GM12878 (cell line): ENCODE data around the gene AIRE. TPM values are rescaled to one million over a fixed set of nuclear protein-coding genes. Genes with fewer than 3 reads are reported as not detected.

ENCODE experiments used
- polyA plus RNA-seq, 11 experiments: library from polyadenylated mRNA; depleted of rRNA in 4 of 11; unstranded in 6 of 11; stranded (reverse) in 5 of 11; fragments of >200 nt; fragmentation: Nextera tagmentation in 4 of 11; fragmentation: Illumina TruSeq in 1 of 11; extraction: Ambion mirVana in 4 of 11; extraction: Trizol in 1 of 11; gene quantifications; 1 replicate in 1 of 11; 2 replicates in 10 of 11; pipeline versions ENCODE4 v1.2.1 to v1.2.3, GENCODE V29; 2011 to 2016; ENCODE audit warnings: inconsistent platforms in 2 of 11, missing spikeins in 2 of 11, low read depth in 1 of 11
- small RNA-seq: library from RNA; depleted of rRNA; stranded (forward); fragments of <200 nt; gene quantifications from one replicate; pipeline ENCODE3, GENCODE V24; 2014
- total RNA-seq, 4 experiments: library from RNA; depleted of rRNA in 3 of 4; stranded (reverse); fragments of >200 nt in 3 of 4; fragmentation: Illumina TruSeq in 1 of 4; extraction: Trizol in 1 of 4; gene quantifications; 2 replicates each; pipeline versions ENCODE4 v1.2.1 to v1.2.3, GENCODE V29; 2013 to 2021

The AIRE gene
- total and polyA plus RNA-seq, 10 of the 15 experiments (the other 5 are each of a cell fraction or from before 2014, with no cell fraction given) = 0.05 to 0.10 TPM; not detected in 8

Small RNA genes within 50 kb of the gene (small RNA-seq; reads per million reads assigned to genes)
- not detected for gene AP001059.3

Other genes with a start within 250 kb of the AIRE start
Only the 7 nearest of the 8 such genes appear.
- 9.0 and 12.2 TPM in 2 replicates for gene GATD3, start 152.2 kb upstream of the AIRE start, total RNA-seq (2014; rRNA removed)
- gene GATD3, start 152.2 kb upstream of the AIRE start, total RNA-seq (2014; rRNA removed; fragmentation: Illumina TruSeq; extraction: Trizol) = 6.0 and 8.4 TPM in 2 replicates
- 13.5 and 20.7 TPM in 2 replicates for gene GATD3, start 152.2 kb upstream of the AIRE start, total RNA-seq (2021)
- gene GATD3, start 152.2 kb upstream of the AIRE start, polyA plus RNA-seq (2011; rRNA removed) = 9.7 and 19.4 TPM in 2 replicates
- 4.8 and 10.0 TPM in 2 replicates for gene GATD3, start 152.2 kb upstream of the AIRE start, polyA plus RNA-seq (2014; fragmentation: Illumina TruSeq; extraction: Trizol)
- gene GATD3, start 152.2 kb upstream of the AIRE start, polyA plus RNA-seq (2014; fragmentation: Nextera tagmentation; extraction: Ambion mirVana) = 1 to 10 TPM; 1.5 to 2.1 TPM
- gene GATD3, start 152.2 kb upstream of the AIRE start, polyA plus RNA-seq (2014; rRNA removed) = 15.2 and 15.3 TPM in 2 replicates
- 10 to 100 TPM; 12.9 to 16.7 TPM for gene GATD3, start 152.2 kb upstream of the AIRE start, polyA plus RNA-seq (2016; fragmentation: Nextera tagmentation; extraction: Ambion mirVana)
- gene ICOSLG, start 44.9 kb upstream of the AIRE start, total RNA-seq (2014; rRNA removed) = 5.6 and 6.3 TPM in 2 replicates
- gene ICOSLG, start 44.9 kb upstream of the AIRE start, total RNA-seq (2014; rRNA removed; fragmentation: Illumina TruSeq; extraction: Trizol) = 3.5 and 3.8 TPM in 2 replicates
- gene ICOSLG, start 44.9 kb upstream of the AIRE start, total RNA-seq (2021) = 15.1 and 16.4 TPM in 2 replicates
- gene ICOSLG, start 44.9 kb upstream of the AIRE start, polyA plus RNA-seq (2011; rRNA removed) = 6.6 and 16.3 TPM in 2 replicates
- gene ICOSLG, start 44.9 kb upstream of the AIRE start, polyA plus RNA-seq (2014; fragmentation: Illumina TruSeq; extraction: Trizol) = 5.1 and 13.9 TPM in 2 replicates
- 1 to 10 TPM in 1 of 2 experiments, under 1 TPM in 1; 0.84 to 1.5 TPM for gene ICOSLG, start 44.9 kb upstream of the AIRE start, polyA plus RNA-seq (2014; fragmentation: Nextera tagmentation; extraction: Ambion mirVana)
- gene ICOSLG, start 44.9 kb upstream of the AIRE start, polyA plus RNA-seq (2014; rRNA removed) = 11.5 and 11.7 TPM in 2 replicates
- gene ICOSLG, start 44.9 kb upstream of the AIRE start, polyA plus RNA-seq (2016; fragmentation: Nextera tagmentation; extraction: Ambion mirVana) = 1 to 10 TPM; 5.3 to 6.2 TPM
- gene DNMT3L, start 24.0 kb upstream of the AIRE start, total RNA-seq (2014; rRNA removed) = not detected in 2 replicates
- not detected in 2 replicates for gene DNMT3L, start 24.0 kb upstream of the AIRE start, total RNA-seq (2014; rRNA removed; fragmentation: Illumina TruSeq; extraction: Trizol)
- not detected in 2 replicates for gene DNMT3L, start 24.0 kb upstream of the AIRE start, total RNA-seq (2021)
- gene DNMT3L, start 24.0 kb upstream of the AIRE start, polyA plus RNA-seq (2011; rRNA removed) = not detected in 2 replicates
- gene DNMT3L, start 24.0 kb upstream of the AIRE start, polyA plus RNA-seq (2014; fragmentation: Illumina TruSeq; extraction: Trizol) = not detected in 2 replicates
- not detected for gene DNMT3L, start 24.0 kb upstream of the AIRE start, polyA plus RNA-seq (2014; fragmentation: Nextera tagmentation; extraction: Ambion mirVana)
- not detected in 2 replicates for gene DNMT3L, start 24.0 kb upstream of the AIRE start, polyA plus RNA-seq (2014; rRNA removed)
- gene DNMT3L, start 24.0 kb upstream of the AIRE start, polyA plus RNA-seq (2016; fragmentation: Nextera tagmentation; extraction: Ambion mirVana) = not detected
- 127 and 146 TPM in 2 replicates for gene PFKL, start 14.2 kb downstream of the AIRE start, total RNA-seq (2014; rRNA removed)
- gene PFKL, start 14.2 kb downstream of the AIRE start, total RNA-seq (2014; rRNA removed; fragmentation: Illumina TruSeq; extraction: Trizol) = 52.6 and 56.1 TPM in 2 replicates
- gene PFKL, start 14.2 kb downstream of the AIRE start, total RNA-seq (2021) = 192 and 194 TPM in 2 replicates
- gene PFKL, start 14.2 kb downstream of the AIRE start, polyA plus RNA-seq (2011; rRNA removed) = 43.3 and 94.2 TPM in 2 replicates
- 7.8 and 45.7 TPM in 2 replicates for gene PFKL, start 14.2 kb downstream of the AIRE start, polyA plus RNA-seq (2014; fragmentation: Illumina TruSeq; extraction: Trizol)
- gene PFKL, start 14.2 kb downstream of the AIRE start, polyA plus RNA-seq (2014; fragmentation: Nextera tagmentation; extraction: Ambion mirVana) = 10 to 100 TPM in 1 of 2 experiments, 1 to 10 TPM in 1; 1.2 to 11.2 TPM
- gene PFKL, start 14.2 kb downstream of the AIRE start, polyA plus RNA-seq (2014; rRNA removed) = 130 and 154 TPM in 2 replicates
- gene PFKL, start 14.2 kb downstream of the AIRE start, polyA plus RNA-seq (2016; fragmentation: Nextera tagmentation; extraction: Ambion mirVana) = 100 to 1,000 TPM; 184 to 191 TPM
- 16.8 and 24.6 TPM in 2 replicates for gene CFAP410, start 53.5 kb downstream of the AIRE start, total RNA-seq (2014; rRNA removed)
- gene CFAP410, start 53.5 kb downstream of the AIRE start, total RNA-seq (2014; rRNA removed; fragmentation: Illumina TruSeq; extraction: Trizol) = 2.6 and 2.8 TPM in 2 replicates
- gene CFAP410, start 53.5 kb downstream of the AIRE start, total RNA-seq (2021) = 20.3 and 23.6 TPM in 2 replicates
- 2.8 and 5.2 TPM in 2 replicates for gene CFAP410, start 53.5 kb downstream of the AIRE start, polyA plus RNA-seq (2011; rRNA removed)
- 0.52 and 1.3 TPM in 2 replicates for gene CFAP410, start 53.5 kb downstream of the AIRE start, polyA plus RNA-seq (2014; fragmentation: Illumina TruSeq; extraction: Trizol)
- gene CFAP410, start 53.5 kb downstream of the AIRE start, polyA plus RNA-seq (2014; fragmentation: Nextera tagmentation; extraction: Ambion mirVana) = 1 to 10 TPM in 1 of 2 experiments, under 1 TPM in 1; 0.14 to 2.1 TPM
- 24.8 and 27.1 TPM in 2 replicates for gene CFAP410, start 53.5 kb downstream of the AIRE start, polyA plus RNA-seq (2014; rRNA removed)
- gene CFAP410, start 53.5 kb downstream of the AIRE start, polyA plus RNA-seq (2016; fragmentation: Nextera tagmentation; extraction: Ambion mirVana) = 10 to 100 TPM; 17.5 to 20.9 TPM
- gene TRPM2, start 67.7 kb downstream of the AIRE start, total RNA-seq (2014; rRNA removed) = 2.6 and 2.7 TPM in 2 replicates
- gene TRPM2, start 67.7 kb downstream of the AIRE start, total RNA-seq (2014; rRNA removed; fragmentation: Illumina TruSeq; extraction: Trizol) = 3.5 and 4.4 TPM in 2 replicates
- 9.1 and 9.9 TPM in 2 replicates for gene TRPM2, start 67.7 kb downstream of the AIRE start, total RNA-seq (2021)
- gene TRPM2, start 67.7 kb downstream of the AIRE start, polyA plus RNA-seq (2011; rRNA removed) = 0.03 and 0.17 TPM in 2 replicates
- gene TRPM2, start 67.7 kb downstream of the AIRE start, polyA plus RNA-seq (2014; fragmentation: Illumina TruSeq; extraction: Trizol) = 0.86 and 2.4 TPM in 2 replicates
- gene TRPM2, start 67.7 kb downstream of the AIRE start, polyA plus RNA-seq (2014; fragmentation: Nextera tagmentation; extraction: Ambion mirVana) = under 1 TPM; 0.34 to 0.82 TPM
- gene TRPM2, start 67.7 kb downstream of the AIRE start, polyA plus RNA-seq (2014; rRNA removed) = 4.1 and 4.8 TPM in 2 replicates
- gene TRPM2, start 67.7 kb downstream of the AIRE start, polyA plus RNA-seq (2016; fragmentation: Nextera tagmentation; extraction: Ambion mirVana) = 1 to 10 TPM; 2.5 to 3.7 TPM
- 0.06 and 0.11 TPM in 2 replicates for gene LRRC3, start 169.6 kb downstream of the AIRE start, total RNA-seq (2014; rRNA removed)
- 0.04 and 0.05 TPM in 2 replicates for gene LRRC3, start 169.6 kb downstream of the AIRE start, total RNA-seq (2014; rRNA removed; fragmentation: Illumina TruSeq; extraction: Trizol)
- 0.21 and 0.31 TPM in 2 replicates for gene LRRC3, start 169.6 kb downstream of the AIRE start, total RNA-seq (2021)
- not detected in 2 replicates for gene LRRC3, start 169.6 kb downstream of the AIRE start, polyA plus RNA-seq (2011; rRNA removed)
- 0.08 and 0.12 TPM in 2 replicates for gene LRRC3, start 169.6 kb downstream of the AIRE start, polyA plus RNA-seq (2014; fragmentation: Illumina TruSeq; extraction: Trizol)
- under 1 TPM; 0.02 to 0.03 TPM for gene LRRC3, start 169.6 kb downstream of the AIRE start, polyA plus RNA-seq (2014; fragmentation: Nextera tagmentation; extraction: Ambion mirVana)
- gene LRRC3, start 169.6 kb downstream of the AIRE start, polyA plus RNA-seq (2014; rRNA removed) = 0.12 and 0.13 TPM in 2 replicates
- under 1 TPM; 0.09 to 0.15 TPM for gene LRRC3, start 169.6 kb downstream of the AIRE start, polyA plus RNA-seq (2016; fragmentation: Nextera tagmentation; extraction: Ambion mirVana)